ENCODE measurements around the gene KLK5. TPM values are rescaled to one million over a fixed set of nuclear protein-coding genes. Genes with fewer than 3 reads are reported as not detected.
"Not testable (repeated sequence)": the region's sequence is repeated elsewhere in the genome, so short reads cannot be mapped to it uniquely, and the experiment has no call there.

Gene KLK5
- total RNA-seq, 1 donor from 2014 or later, result not detected

- ATAC-seq (no peak), DNase-seq (no peak)
- intact Hi-C loops (cut with DNase I), result no loop called here
- H3K27me3 ChIP-seq, result peaks cover 32% of the 10 kb centered on the region
- no peaks in the 10 kb centered on the region for H3K9me3 ChIP-seq
- TF ChIP-seq CTCF (IDR thresholded peaks at IDR 0.05), result no peak
- H3K4me1 ChIP-seq, result no peaks in the 10 kb centered on the region
- no peaks in the 10 kb centered on the region for H3K36me3 ChIP-seq
- H3K4me3 ChIP-seq, result no peak overlapping the region
- H3K27ac ChIP-seq, result no peak overlapping the region
Measured at GRCh38 chr19:50998686-50999085, 45.8 kb upstream of the KLK5 start.

GRCh38 chr19:50998061-50998460 is 45.2 kb upstream of the KLK5 start:
- peaks cover 31% of the 10 kb centered on the region for H3K27me3 ChIP-seq
- H3K4me3 ChIP-seq, result no peak overlapping the region
- no peak overlapping the region for H3K27ac ChIP-seq
- no peaks in the 10 kb centered on the region for H3K4me1 ChIP-seq
- DNase-seq (no peak), ATAC-seq (no peak)
- H3K9me3 ChIP-seq, result no peaks in the 10 kb centered on the region
- no peak for TF ChIP-seq CTCF (IDR thresholded peaks at IDR 0.05)
- H3K36me3 ChIP-seq, result no peaks in the 10 kb centered on the region
- intact Hi-C loops (cut with DNase I), result no loop called here

- Histone ChIP-seq H3K27me3 (no peaks in the 10 kb centered on the region), H3K27ac (no peak overlapping the region), H3K4me3 (no peak overlapping the region), H3K36me3 (no peaks in the 10 kb centered on the region), H3K9me3 (no peaks in the 10 kb centered on the region), H3K4me1 (no peaks in the 10 kb centered on the region)
- TF ChIP-seq CTCF (IDR thresholded peaks at IDR 0.05), result no peak
- ATAC-seq (no peak), DNase-seq (no peak)
- intact Hi-C loops (cut with DNase I), result no loop called here
Measured at GRCh38 chr19:50994129-50994528, 41.3 kb upstream of the KLK5 start.

- Histone ChIP-seq H3K4me1 (no peaks in the 10 kb centered on the region), H3K9me3 (no peaks in the 10 kb centered on the region), H3K27me3 (peaks cover 4% of the 10 kb centered on the region), H3K36me3 (no peaks in the 10 kb centered on the region), H3K4me3 (no peak overlapping the region), H3K27ac (no peak overlapping the region)
- no peak for TF ChIP-seq CTCF (IDR thresholded peaks at IDR 0.05)
- intact Hi-C loops (cut with DNase I), result no loop called here
- ATAC-seq, result no peak
- no peak for DNase-seq
Measured at GRCh38 chr19:50992666-50993035, 39.8 kb upstream of the KLK5 start.

- H3K27ac ChIP-seq; H3K4me3 ChIP-seq; H3K9me3 ChIP-seq; ATAC-seq; H3K36me3 ChIP-seq; H3K4me1 ChIP-seq; intact Hi-C loops (cut with DNase I); DNase-seq: not testable (repeated sequence)
- H3K27me3 ChIP-seq, result peaks cover 14% of the 10 kb centered on the region
Measured at GRCh38 chr19:50984416-50984815, 31.6 kb upstream of the KLK5 start.

GRCh38 chr19:50983625-50984292 is 30.9 kb upstream of the KLK5 start, which contains the start of gene KLK7:
Gene KLK7 (minus strand): TSS chr19:50983917. CDS start chr19:50982399, 1,518 bp downstream.
- no peaks in the 10 kb centered on the region for H3K4me1 ChIP-seq
- H3K36me3 ChIP-seq, result no peaks in the 10 kb centered on the region
- no peak for TF ChIP-seq CTCF (IDR thresholded peaks at IDR 0.05)
- no peak within 1 kb of the TSS for H3K27ac ChIP-seq
- H3K4me3 ChIP-seq, result no peak within 1 kb of the TSS
- peaks cover 20% of the 10 kb centered on the region for H3K27me3 ChIP-seq
- ATAC-seq, result no peak
- intact Hi-C loops (cut with DNase I), result no loop called here
- DNase-seq, result no peak
- H3K9me3 ChIP-seq, result no peaks in the 10 kb centered on the region
